ENCODE results near the gene CYBA. TPM values are rescaled to one million over a fixed set of nuclear protein-coding genes. Genes with fewer than 3 reads are reported as not detected.

CYBA gene
- total and polyA plus RNA-seq, 9 donors: 6.5 to 244 (median 56.6) TPM

- no peak for DNase-seq
- H3K36me3 ChIP-seq: no peaks in the 10 kb centered on the region
- H3K27ac ChIP-seq: no peak overlapping the region
- H3K4me1 ChIP-seq (ENCODE audit: insufficient read depth): peaks cover 4% of the 10 kb centered on the region
- H3K9me3 ChIP-seq: no peaks in the 10 kb centered on the region
- intact Hi-C loops (cut with DNase I): no loop called here
- no peaks in the 10 kb centered on the region for H3K27me3 ChIP-seq
- TF ChIP-seq CTCF (IDR thresholded peaks at IDR 0.05): no peak
- TF ChIP-seq POLR2A (IDR thresholded peaks at IDR 0.05): no peak
- no peak for TF ChIP-seq EP300 (IDR thresholded peaks at IDR 0.05)
- WGBS, 3 donors: 83 to 92% (median 88%) methylated on average over 14 of the region's 14 CpGs
- no peak overlapping the region for H3K4me3 ChIP-seq
These were observed 30.7 kb downstream of the CYBA start for GRCh38 chr16:88619859-88620815.

- H3K4me1 ChIP-seq (ENCODE audit: insufficient read depth): peaks cover 10% of the 10 kb centered on the region
- H3K36me3 ChIP-seq: no peaks in the 10 kb centered on the region
- no peaks in the 10 kb centered on the region for H3K27me3 ChIP-seq
- intact Hi-C loops (cut with DNase I): no loop called here
- no peak overlapping the region for H3K27ac ChIP-seq
- H3K4me3 ChIP-seq: no peak overlapping the region
- WGBS, 3 donors: 90 to 95% (median 91%) methylated on average over 19 of the region's 19 CpGs
- no peaks in the 10 kb centered on the region for H3K9me3 ChIP-seq
- DNase-seq: no peak
- TF ChIP-seq POLR2A (IDR thresholded peaks at IDR 0.05) (no peak), EP300 (IDR thresholded peaks at IDR 0.05) (no peak), CTCF (IDR thresholded peaks at IDR 0.05) (no peak)
These were observed 31.7 kb downstream of the CYBA start for GRCh38 chr16:88618956-88619667.

GRCh38 chr16:88618182-88618955 is 32.5 kb downstream of the CYBA start:
- intact Hi-C loops (cut with DNase I): no loop called here
- Histone ChIP-seq H3K4me1 (ENCODE audit: insufficient read depth) (peaks cover 14% of the 10 kb centered on the region), H3K9me3 (no peaks in the 10 kb centered on the region), H3K27ac (no peak overlapping the region), H3K4me3 (no peak overlapping the region), H3K27me3 (no peaks in the 10 kb centered on the region), H3K36me3 (no peaks in the 10 kb centered on the region)
- TF ChIP-seq CTCF (IDR thresholded peaks at IDR 0.05) (no peak), POLR2A (IDR thresholded peaks at IDR 0.05) (no peak), EP300 (IDR thresholded peaks at IDR 0.05) (no peak)
- no peak for DNase-seq
- 78 to 85% (median 80%) methylated on average over 20 of the region's 20 CpGs for WGBS, 3 donors

All from ovary (tissue), 9 donors.